SK-N-SH treated with all-trans-retinoic acid at 6 μM for 48 hours (cell line): ENCODE results near the gene TAS2R41.

Experiments used
- TCF4 ChIP-seq: fragments of 250-450 bp; sonication (Bioruptor Pico); IDR thresholded peaks from 2 replicates; pipeline ENCODE4 v1.8.0; 2021; ENCODE audit warnings: mild to moderate bottlenecking, moderate library complexity, borderline replicate concordance
- TF ChIP-seq, protein P1 (sequence below): fragments of 250-450 bp; sonication (Bioruptor Pico); IDR thresholded peaks from 2 replicates; pipeline ENCODE4 v1.5.1; 2021; ENCODE audit warnings: mild to moderate bottlenecking, moderate library complexity

DNA sequence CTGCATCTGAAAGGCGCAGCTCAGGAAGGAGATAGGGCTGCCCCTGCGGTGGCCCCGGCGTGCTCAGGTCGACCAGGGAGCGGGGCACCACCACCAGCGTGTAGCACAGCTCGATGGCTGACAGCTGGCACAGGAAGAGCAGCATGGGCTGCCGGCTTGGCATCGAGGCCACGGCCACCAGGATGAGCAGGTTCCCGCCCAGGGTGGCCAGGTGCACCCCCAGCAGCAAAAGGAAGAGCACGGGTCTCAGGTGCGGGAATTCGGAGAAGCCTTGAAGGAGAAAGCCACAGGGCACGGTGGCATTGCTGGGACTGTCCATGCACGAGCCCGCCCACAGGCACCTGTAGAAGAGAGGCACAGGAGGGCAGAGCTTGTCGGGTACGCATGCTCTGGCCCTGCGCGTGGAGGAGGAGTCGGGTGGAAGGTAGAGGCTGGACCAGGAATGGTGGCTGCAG, 33.9 kb downstream of the TAS2R41 start:
- TF ChIP-seq, protein P1, sequence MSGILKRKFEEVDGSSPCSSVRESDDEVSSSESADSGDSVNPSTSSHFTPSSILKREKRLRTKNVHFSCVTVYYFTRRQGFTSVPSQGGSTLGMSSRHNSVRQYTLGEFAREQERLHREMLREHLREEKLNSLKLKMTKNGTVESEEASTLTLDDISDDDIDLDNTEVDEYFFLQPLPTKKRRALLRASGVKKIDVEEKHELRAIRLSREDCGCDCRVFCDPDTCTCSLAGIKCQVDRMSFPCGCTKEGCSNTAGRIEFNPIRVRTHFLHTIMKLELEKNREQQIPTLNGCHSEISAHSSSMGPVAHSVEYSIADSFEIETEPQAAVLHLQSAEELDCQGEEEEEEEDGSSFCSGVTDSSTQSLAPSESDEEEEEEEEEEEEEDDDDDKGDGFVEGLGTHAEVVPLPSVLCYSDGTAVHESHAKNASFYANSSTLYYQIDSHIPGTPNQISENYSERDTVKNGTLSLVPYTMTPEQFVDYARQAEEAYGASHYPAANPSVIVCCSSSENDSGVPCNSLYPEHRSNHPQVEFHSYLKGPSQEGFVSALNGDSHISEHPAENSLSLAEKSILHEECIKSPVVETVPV (CRISPR knock-in tag) = no peak
- TF ChIP-seq TCF4 = no peak
